GM18502 (cell line): ENCODE results near the gene OR51V1.

Source experiments
- ATAC-seq: cut with Tn5 transposase; IDR thresholded peaks from one replicate; pipeline ENCODE4 v1.9.1; 2021; ENCODE audit warnings: mild to moderate bottlenecking; ENCODE audit not compliant: unreplicated experiment, poor library complexity

The OR51V1 gene

GRCh38 chr11:5231111-5231510, 30.6 kb upstream of the OR51V1 start:
- ATAC-seq = no peak

GRCh38 chr11:5230266-5230665, 29.8 kb upstream of the OR51V1 start:
- no peak for ATAC-seq

- ATAC-seq = no peak
Measured at GRCh38 chr11:5229796-5230195, 29.3 kb upstream of the OR51V1 start.

GRCh38 chr11:5229356-5229755, 28.9 kb upstream of the OR51V1 start:
- ATAC-seq = no peak

GRCh38 chr11:5228124-5228523, 27.6 kb upstream of the OR51V1 start:
- ATAC-seq = no peak

- ATAC-seq = no peak
Measured at GRCh38 chr11:5227681-5228080, 27.2 kb upstream of the OR51V1 start.

- no peak for ATAC-seq
Measured at GRCh38 chr11:5226732-5227310, 26.3 kb upstream of the OR51V1 start, which contains the start of gene HBB. Gene HBB, minus strand, starts transcription at chr11:5227071. Its CDS starts 50 bp downstream, at chr11:5227021.

GRCh38 chr11:5225480-5225871, 25.0 kb upstream of the OR51V1 start:
- ATAC-seq = no peak

- no peak for ATAC-seq
Measured at GRCh38 chr11:5224538-5225479, 24.3 kb upstream of the OR51V1 start.

GRCh38 chr11:5223686-5224085, 23.2 kb upstream of the OR51V1 start:
- ATAC-seq = no peak

GRCh38 chr11:5223146-5223545, 22.7 kb upstream of the OR51V1 start:
- no peak for ATAC-seq

GRCh38 chr11:5210376-5210885, 9.9 kb upstream of the OR51V1 start:
- no peak for ATAC-seq

- peak; percentile 74 for ATAC-seq
Measured at GRCh38 chr11:5204787-5205186, 4.3 kb upstream of the OR51V1 start.

- no peak for ATAC-seq
Measured at GRCh38 chr11:5203366-5203765, 2.9 kb upstream of the OR51V1 start.

- no peak for ATAC-seq
Measured at GRCh38 chr11:5198285-5198684, 2.2 kb downstream of the OR51V1 start.

GRCh38 chr11:5197536-5197935, 2.9 kb downstream of the OR51V1 start:
- no peak for ATAC-seq

- no peak for ATAC-seq
Measured at GRCh38 chr11:5196731-5197130, 3.8 kb downstream of the OR51V1 start.

- no peak for ATAC-seq
Measured at GRCh38 chr11:5196067-5196466, 4.4 kb downstream of the OR51V1 start.

GRCh38 chr11:5192738-5193137, 7.7 kb downstream of the OR51V1 start:
- no peak for ATAC-seq

GRCh38 chr11:5188201-5188600, 12.3 kb downstream of the OR51V1 start:
- no peak for ATAC-seq

- ATAC-seq = no peak
Measured at GRCh38 chr11:5178046-5178837, 22.2 kb downstream of the OR51V1 start.
